HG03039 (cell line): ENCODE data around the gene TRAPPC2L.

Experiments used
- ATAC-seq: cut with Tn5 transposase; IDR thresholded peaks from one replicate; pipeline ENCODE4 v1.9.1; 2021; ENCODE audit warnings: mild to moderate bottlenecking, moderate library complexity; ENCODE audit not compliant: unreplicated experiment

Gene TRAPPC2L

GRCh38 chr16:88906020-88906419 lies 49.1 kb downstream of the TRAPPC2L start:
- ATAC-seq: no peak

- no peak for ATAC-seq
Measured at GRCh38 chr16:88906535-88907105, 49.7 kb downstream of the TRAPPC2L start.

- no peak for ATAC-seq
Measured at GRCh38 chr16:88907768-88908167, 50.8 kb downstream of the TRAPPC2L start.

GRCh38 chr16:88908307-88908706 lies 51.4 kb downstream of the TRAPPC2L start:
- no peak for ATAC-seq

- ATAC-seq: no peak
Measured at GRCh38 chr16:88909431-88910210, 52.7 kb downstream of the TRAPPC2L start.

- ATAC-seq: no peak
Measured at GRCh38 chr16:88910284-88911135, 53.6 kb downstream of the TRAPPC2L start.

GRCh38 chr16:88911136-88911945 lies 54.4 kb downstream of the TRAPPC2L start:
- ATAC-seq: no peak

- no peak for ATAC-seq
Measured at GRCh38 chr16:88911946-88912310, 55.0 kb downstream of the TRAPPC2L start.
